NT2/D1 (cell line): ENCODE results near the gene SLC30A7.

Source experiments
- SUZ12 ChIP-seq: IDR thresholded peaks from 2 replicates; pipeline ENCODE4 v1.6.1; 2011; ENCODE audit not compliant: insufficient read length, insufficient read depth; ENCODE audit errors: extremely low read depth
- YY1 ChIP-seq: IDR thresholded peaks from 2 replicates; pipeline ENCODE4 v1.6.1; 2011; ENCODE audit not compliant: insufficient read length, insufficient read depth
- ZNF274 ChIP-seq: IDR thresholded peaks from 2 replicates; pipeline ENCODE4 v1.6.1; 2011; ENCODE audit warnings: mild to moderate bottlenecking, low read depth, low read length

GRCh38 chr1:100968621-100969020 lies 72.7 kb downstream of the SLC30A7 start:
- no peak for TF ChIP-seq SUZ12
- no peak for TF ChIP-seq ZNF274
- no peak for TF ChIP-seq YY1
